Vagina (tissue), 2 donors: ENCODE measurements around the gene HSFX3.
"Not testable (repeated sequence)": the region's sequence is repeated elsewhere in the genome, so short reads cannot be mapped to it uniquely, and the experiment has no call there.

ENCODE experiments used
- POLR2A ChIP-seq, 2 donors: fragments of 450-650 bp; IDR thresholded peaks; one replicate each; pipeline ENCODE4 v1.6.1; 2017; ENCODE audit warnings: antibody characterized with exemption in 2 of 2, mild to moderate bottlenecking in 2 of 2, moderate library complexity in 2 of 2
- POLR2AphosphoS5 ChIP-seq, 2 donors: sonication (generic); formaldehyde crosslinking; IDR thresholded peaks; one replicate each; pipeline ENCODE4 v1.9.0; 2017; ENCODE audit warnings: antibody characterized with exemption in 2 of 2, mild to moderate bottlenecking in 2 of 2, low read depth in 1 of 2; ENCODE audit not compliant: insufficient read depth in 1 of 2
- TF ChIP-seq, protein P1 (sequence below), 3 experiments: fragments of 450-650 bp in 2 of 3; fragments of 200-600 bp in 1 of 3; sonication (generic) in 1 of 3; IDR thresholded peaks; one replicate each; pipeline ENCODE4 v1.5.1; 2017 to 2019; ENCODE audit warnings: antibody characterized with exemption in 3 of 3, mild to moderate bottlenecking in 2 of 3, moderate library complexity in 2 of 3

DNA sequence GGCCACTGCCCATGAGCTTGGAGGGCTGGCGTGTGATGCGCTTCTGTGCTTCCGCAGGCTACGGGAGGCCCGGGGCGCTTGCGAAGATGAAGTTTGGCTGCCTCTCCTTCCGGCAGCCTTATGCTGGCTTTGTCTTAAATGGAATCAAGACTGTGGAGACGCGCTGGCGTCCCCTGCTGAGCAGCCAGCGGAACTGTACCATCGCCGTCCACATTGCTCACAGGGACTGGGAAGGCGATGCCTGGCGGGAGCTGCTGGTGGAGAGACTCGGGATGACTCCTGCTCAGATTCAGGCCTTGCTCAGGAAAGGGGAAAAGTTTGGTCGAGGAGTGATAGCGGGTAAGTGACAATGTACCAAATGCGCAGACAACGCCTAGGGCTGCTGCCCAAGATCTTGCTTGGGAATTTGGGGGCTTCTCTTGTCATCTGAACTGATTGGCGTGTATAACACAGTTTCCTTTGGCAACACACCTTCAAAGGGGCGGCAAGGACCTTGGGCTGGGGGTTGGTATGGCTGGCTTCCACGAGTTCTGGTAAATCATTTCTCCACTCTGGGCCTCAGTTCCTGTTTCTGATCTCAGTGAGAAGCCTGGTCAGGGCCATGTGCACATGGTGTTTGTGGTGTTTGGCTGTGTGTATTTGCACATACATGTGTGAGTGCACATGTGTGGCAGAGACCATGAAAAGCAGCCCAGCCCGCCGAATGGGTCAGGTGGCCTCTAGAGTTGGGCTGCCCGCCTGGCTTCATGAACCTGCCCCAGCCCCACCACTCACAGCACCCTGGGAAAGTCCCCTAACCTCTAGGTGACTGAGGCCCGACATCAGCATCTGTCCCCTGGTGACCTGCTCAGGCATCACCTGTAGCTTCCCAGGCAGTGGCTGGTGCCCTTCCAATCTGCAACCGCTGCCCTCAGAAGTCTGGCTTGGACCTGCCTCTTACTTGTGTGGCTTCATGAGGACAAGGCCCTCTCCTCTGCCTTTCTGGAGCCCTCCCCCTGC, 3.9 kb downstream of the HSFX3 start:
- TF ChIP-seq, protein P1, sequence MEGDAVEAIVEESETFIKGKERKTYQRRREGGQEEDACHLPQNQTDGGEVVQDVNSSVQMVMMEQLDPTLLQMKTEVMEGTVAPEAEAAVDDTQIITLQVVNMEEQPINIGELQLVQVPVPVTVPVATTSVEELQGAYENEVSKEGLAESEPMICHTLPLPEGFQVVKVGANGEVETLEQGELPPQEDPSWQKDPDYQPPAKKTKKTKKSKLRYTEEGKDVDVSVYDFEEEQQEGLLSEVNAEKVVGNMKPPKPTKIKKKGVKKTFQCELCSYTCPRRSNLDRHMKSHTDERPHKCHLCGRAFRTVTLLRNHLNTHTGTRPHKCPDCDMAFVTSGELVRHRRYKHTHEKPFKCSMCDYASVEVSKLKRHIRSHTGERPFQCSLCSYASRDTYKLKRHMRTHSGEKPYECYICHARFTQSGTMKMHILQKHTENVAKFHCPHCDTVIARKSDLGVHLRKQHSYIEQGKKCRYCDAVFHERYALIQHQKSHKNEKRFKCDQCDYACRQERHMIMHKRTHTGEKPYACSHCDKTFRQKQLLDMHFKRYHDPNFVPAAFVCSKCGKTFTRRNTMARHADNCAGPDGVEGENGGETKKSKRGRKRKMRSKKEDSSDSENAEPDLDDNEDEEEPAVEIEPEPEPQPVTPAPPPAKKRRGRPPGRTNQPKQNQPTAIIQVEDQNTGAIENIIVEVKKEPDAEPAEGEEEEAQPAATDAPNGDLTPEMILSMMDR (IDR thresholded peaks at IDR 0.05) = not testable (repeated sequence)
- not testable (repeated sequence) for TF ChIP-seq POLR2AphosphoS5 (IDR thresholded peaks at IDR 0.05; ENCODE audit: insufficient read depth in 1 of 2, low read depth in 1 of 2); POLR2A (IDR thresholded peaks at IDR 0.05)
